ENCODE data around the gene THRAP3.
"Not testable (repeated sequence)": the region's sequence is repeated elsewhere in the genome, so short reads cannot be mapped to it uniquely, and the experiment has no call there.

THRAP3 gene

DNA sequence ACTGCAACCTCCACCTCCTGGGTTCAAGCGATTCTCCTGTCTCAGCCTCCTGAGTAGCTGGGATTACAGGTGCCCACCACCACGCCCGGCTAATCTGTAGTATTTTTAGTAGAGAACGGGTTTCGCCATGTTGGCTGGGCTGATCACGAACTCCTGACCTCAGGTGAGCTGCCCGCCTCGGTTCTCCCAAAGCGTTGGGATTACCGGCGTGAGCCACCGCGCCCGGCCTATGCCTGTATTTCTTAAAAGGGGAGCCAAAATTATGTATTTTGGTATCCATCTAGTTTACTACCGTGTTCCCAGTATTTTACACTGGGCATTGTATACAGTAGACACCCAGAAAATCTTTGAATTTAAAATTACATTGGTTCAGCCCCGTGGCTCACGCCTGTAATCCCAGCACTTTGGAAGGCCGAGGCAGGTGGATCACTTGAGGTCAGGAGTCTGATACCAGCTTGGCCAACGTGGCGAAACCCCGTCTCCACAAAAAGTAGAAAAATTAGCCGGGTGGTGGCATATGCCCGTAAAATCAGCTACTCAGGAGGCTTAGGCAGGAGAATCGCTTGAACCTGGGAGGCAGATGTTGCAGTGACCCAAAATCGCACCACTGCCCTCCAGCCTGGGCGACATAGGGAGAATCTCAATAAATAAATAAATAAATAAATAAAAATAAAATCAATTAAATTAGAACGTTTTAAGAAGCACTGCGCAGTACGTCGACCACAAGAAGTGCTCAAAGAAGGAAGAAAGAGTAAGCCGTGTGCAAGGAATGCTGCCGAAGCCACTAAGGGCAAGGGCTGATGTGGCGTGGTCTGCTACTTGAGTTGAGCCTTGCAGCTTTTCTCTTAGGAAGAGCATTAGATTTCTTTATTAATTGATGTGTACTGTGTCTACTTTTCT is 1.5 kb upstream of the THRAP3 start:
- in situ Hi-C loops (cut with MboI; ENCODE audit: low pct_unique_long_range_greater_than_20kb, low sequenced_read_pairs, unreplicated experiment), result no loop called here
- no peak for TF ChIP-seq CTCF (IDR thresholded peaks at IDR 0.05; ENCODE audit: extremely low read depth, insufficient read depth, missing control alignments)
- DNase-seq (ENCODE audit: low spot score), result no peak

- in situ Hi-C loops (cut with MboI; ENCODE audit: low pct_unique_long_range_greater_than_20kb, low sequenced_read_pairs, unreplicated experiment), result no loop called here
- no peak for TF ChIP-seq CTCF (IDR thresholded peaks at IDR 0.05; ENCODE audit: extremely low read depth, insufficient read depth, missing control alignments)
- peak; percentile 74 for DNase-seq (ENCODE audit: low spot score)
These were observed 755 bp upstream of the THRAP3 start for GRCh38 chr1:36223381-36223995.

- in situ Hi-C loops (cut with MboI; ENCODE audit: low pct_unique_long_range_greater_than_20kb, low sequenced_read_pairs, unreplicated experiment), result no loop called here
- no peak for TF ChIP-seq CTCF (IDR thresholded peaks at IDR 0.05; ENCODE audit: extremely low read depth, insufficient read depth, missing control alignments)
- peak; percentile 84 for DNase-seq (ENCODE audit: low spot score)
These were observed 467 bp downstream of the THRAP3 start for GRCh38 chr1:36224537-36225282.

DNA sequence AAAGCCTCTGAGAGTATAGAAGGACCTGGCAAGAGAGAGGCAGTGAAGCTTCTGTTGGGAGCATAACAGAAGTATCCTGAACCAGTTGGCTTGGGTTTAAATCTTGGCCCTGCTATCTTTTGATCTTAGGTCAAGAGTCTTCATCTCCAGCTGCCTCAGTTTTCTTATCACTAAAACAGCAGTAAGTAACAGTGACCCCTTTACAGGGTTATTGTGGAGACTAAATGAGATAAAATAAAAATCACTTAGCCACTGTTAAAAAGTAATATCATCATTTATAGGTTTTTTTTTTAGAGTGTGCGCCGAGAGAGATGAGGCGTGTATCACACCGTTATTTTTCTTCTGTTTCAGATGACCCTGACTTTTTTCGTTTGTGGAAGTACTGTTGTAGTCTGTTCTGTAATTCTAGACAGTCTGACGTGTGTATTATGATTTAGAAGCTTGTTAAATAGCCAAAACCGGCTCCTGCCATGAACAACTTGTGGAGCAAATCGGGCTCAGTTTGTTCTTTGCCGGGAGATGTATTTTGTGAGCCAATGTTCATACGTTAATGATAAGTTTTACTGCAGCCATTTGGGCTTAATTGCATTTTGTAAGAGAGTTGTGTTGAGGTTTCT is 1.1 kb downstream of the THRAP3 start:
- in situ Hi-C loops (cut with MboI; ENCODE audit: low pct_unique_long_range_greater_than_20kb, low sequenced_read_pairs, unreplicated experiment), result no loop called here

GRCh38 chr1:36230279-36230678 is 6.0 kb downstream of the THRAP3 start:
- DNase-seq (ENCODE audit: low spot score); in situ Hi-C loops (cut with MboI; ENCODE audit: low pct_unique_long_range_greater_than_20kb, low sequenced_read_pairs, unreplicated experiment): not testable (repeated sequence)

More for the DNA sequence above, 1.1 kb downstream of the THRAP3 start:
- TF ChIP-seq CTCF (IDR thresholded peaks at IDR 0.05; ENCODE audit: extremely low read depth, insufficient read depth, missing control alignments), result no peak
- DNase-seq (ENCODE audit: low spot score), result no peak

GRCh38 chr1:36231191-36231590 is 6.9 kb downstream of the THRAP3 start:
- in situ Hi-C loops (cut with MboI; ENCODE audit: low pct_unique_long_range_greater_than_20kb, low sequenced_read_pairs, unreplicated experiment), result no loop called here
- DNase-seq (ENCODE audit: low spot score), result no peak
- TF ChIP-seq CTCF (IDR thresholded peaks at IDR 0.05; ENCODE audit: extremely low read depth, insufficient read depth, missing control alignments), result no peak

Measured in GM13977 (cell line).